ENCODE data around the gene ZNF672.

The ZNF672 gene

DNA sequence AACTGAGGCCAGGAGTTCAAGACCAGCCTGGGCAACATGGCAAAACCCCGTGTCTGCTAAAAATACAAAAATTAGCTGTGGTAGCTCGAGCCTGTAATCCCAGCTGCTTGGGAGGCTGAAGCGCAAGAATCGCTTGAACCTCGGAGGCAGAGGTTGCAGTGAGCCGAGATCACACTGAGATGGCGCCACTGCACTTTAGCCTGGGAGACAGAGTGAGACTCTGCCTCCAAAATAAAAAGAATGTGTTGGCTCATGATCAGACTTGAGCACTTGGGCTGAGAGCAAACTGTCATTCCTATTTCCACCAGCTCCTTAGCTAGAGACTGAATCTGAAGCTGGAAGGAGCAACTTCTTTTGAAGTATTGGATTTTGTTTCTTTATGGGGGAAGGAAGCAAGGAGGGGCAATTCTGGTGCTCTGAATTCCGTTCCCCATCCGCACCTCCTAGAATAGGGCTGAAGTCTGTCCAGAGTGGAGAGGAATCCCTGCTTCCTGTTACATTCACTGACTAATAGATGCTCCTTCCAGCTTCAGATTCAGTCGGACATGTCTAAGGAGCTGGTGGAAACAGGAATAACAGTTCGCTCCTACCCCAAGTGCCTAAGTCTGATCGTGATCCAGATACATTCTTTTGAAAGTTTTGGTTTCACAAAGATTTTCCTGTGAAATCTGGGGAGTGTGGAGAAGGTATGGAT lies 3.8 kb downstream of the ZNF672 start:
- no peak for DNase-seq (ENCODE audit: extremely low spot score)

DNA sequence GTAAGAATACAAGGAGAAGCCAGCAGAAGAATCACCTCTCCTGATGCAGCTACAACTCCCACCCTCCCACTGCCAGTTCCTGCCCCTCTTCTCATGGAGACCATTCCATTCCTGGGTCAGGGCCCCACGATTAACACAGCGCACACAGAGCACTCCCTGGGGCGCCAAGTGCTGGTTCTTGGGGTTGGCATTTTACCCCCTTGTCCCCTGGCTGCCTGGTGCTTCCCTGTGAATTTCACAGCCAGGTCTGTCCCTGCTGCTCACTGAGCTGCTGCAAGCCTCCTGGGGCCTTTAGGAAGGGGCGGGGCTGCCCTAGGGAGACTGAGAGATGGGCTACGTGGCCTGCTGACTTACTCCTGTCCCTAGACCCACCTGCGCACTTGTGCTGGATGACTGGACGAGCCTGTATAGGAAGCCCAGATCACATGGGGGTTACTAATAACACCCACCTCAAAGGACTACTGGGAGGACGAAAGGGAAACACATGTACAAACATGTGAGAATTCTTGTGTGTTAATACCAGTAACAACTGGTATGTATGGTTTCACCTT lies 4.8 kb downstream of the ZNF672 start:
- CTCF ChIA-PET = interaction anchor here (1.2 to 2.6 kb wide), 7 partner anchors 11 to 30 kb away, joined by 3 to 36 read pairs (median 4); partner anchors contain the start of genes SH3BP5L and ZNF692
- DNase-seq (ENCODE audit: extremely low spot score) = no peak
- POLR2A ChIA-PET = interaction anchor here (0.6 to 1.1 kb wide), 2 partner anchors 16 to 23 kb away, joined by 4 to 5 read pairs; partner anchors contain the start of gene ZNF692
- TF ChIP-seq, protein P1, sequence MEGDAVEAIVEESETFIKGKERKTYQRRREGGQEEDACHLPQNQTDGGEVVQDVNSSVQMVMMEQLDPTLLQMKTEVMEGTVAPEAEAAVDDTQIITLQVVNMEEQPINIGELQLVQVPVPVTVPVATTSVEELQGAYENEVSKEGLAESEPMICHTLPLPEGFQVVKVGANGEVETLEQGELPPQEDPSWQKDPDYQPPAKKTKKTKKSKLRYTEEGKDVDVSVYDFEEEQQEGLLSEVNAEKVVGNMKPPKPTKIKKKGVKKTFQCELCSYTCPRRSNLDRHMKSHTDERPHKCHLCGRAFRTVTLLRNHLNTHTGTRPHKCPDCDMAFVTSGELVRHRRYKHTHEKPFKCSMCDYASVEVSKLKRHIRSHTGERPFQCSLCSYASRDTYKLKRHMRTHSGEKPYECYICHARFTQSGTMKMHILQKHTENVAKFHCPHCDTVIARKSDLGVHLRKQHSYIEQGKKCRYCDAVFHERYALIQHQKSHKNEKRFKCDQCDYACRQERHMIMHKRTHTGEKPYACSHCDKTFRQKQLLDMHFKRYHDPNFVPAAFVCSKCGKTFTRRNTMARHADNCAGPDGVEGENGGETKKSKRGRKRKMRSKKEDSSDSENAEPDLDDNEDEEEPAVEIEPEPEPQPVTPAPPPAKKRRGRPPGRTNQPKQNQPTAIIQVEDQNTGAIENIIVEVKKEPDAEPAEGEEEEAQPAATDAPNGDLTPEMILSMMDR (IDR thresholded peaks at IDR 0.05; ENCODE audit: control extremely low read depth, extremely low read depth, low read depth, missing control alignments) = no peak

More for the DNA sequence above, 3.8 kb downstream of the ZNF672 start:
- TF ChIP-seq, protein P1 (IDR thresholded peaks at IDR 0.05; ENCODE audit: control extremely low read depth, extremely low read depth, low read depth, missing control alignments) = peak; percentile 63
- POLR2A ChIA-PET = no interaction called here
- CTCF ChIA-PET = interaction anchor here (0.8 to 2.6 kb wide), 15 partner anchors 9 to 85 kb away, joined by 3 to 36 read pairs (median 4); partner anchors contain the start of genes SH3BP5L and ZNF692

DNA sequence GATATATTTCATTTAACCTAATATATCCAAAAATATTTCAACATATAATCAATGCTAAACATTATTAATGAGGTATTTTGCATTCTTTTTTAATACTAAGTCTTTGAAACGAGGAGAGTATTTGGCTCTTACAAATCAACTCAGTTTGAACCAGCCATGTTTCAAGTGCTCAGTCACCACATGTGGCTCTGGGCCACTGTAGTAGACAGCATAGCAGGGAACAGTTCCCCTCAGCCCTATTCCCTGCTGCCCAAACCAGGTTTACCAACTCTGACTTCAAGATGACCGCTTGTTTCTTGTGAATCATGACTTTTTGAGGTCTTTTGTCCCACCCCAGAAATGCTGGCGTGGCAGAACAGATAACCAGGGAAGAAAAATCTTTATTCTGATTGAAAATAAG lies 5.7 kb downstream of the ZNF672 start:
- no peak for DNase-seq (ENCODE audit: extremely low spot score)
- POLR2A ChIA-PET = no interaction called here
- CTCF ChIA-PET = interaction anchor here (1.2 to 2.6 kb wide), 3 partner anchors 12 to 18 kb away, joined by 3 to 8 read pairs (median 3); partner anchors contain the start of genes SH3BP5L and ZNF692
- TF ChIP-seq, protein P1 (IDR thresholded peaks at IDR 0.05; ENCODE audit: control extremely low read depth, extremely low read depth, low read depth, missing control alignments) = no peak

DNA sequence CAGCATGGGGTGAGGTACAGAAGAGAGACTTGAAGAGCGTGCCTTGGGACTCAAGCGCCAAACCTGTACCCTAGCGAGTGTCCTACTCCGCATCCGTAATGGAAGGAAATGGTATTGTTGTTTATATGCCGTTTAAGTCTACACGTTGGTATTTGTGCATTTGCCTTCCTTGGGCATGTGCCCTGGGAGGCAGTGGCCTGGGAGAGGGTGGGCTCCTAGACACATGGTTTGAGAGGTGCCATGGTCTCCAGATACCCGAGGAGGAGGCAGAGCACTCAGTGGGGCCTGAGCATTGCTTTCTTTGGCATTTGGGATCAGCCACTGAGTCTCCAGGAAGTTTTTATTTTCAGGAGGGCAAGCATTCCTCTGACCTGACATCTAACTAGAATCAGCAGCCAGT lies 6.5 kb downstream of the ZNF672 start:
- TF ChIP-seq, protein P1 (IDR thresholded peaks at IDR 0.05; ENCODE audit: control extremely low read depth, extremely low read depth, low read depth, missing control alignments) = no peak
- POLR2A ChIA-PET = no interaction called here
- CTCF ChIA-PET = interaction anchor here (2.6 kb wide), 1 partner anchor 14 kb away, joined by 8 read pairs; the partner anchor contains the start of gene ZNF692
- DNase-seq (ENCODE audit: extremely low spot score) = no peak

DNA sequence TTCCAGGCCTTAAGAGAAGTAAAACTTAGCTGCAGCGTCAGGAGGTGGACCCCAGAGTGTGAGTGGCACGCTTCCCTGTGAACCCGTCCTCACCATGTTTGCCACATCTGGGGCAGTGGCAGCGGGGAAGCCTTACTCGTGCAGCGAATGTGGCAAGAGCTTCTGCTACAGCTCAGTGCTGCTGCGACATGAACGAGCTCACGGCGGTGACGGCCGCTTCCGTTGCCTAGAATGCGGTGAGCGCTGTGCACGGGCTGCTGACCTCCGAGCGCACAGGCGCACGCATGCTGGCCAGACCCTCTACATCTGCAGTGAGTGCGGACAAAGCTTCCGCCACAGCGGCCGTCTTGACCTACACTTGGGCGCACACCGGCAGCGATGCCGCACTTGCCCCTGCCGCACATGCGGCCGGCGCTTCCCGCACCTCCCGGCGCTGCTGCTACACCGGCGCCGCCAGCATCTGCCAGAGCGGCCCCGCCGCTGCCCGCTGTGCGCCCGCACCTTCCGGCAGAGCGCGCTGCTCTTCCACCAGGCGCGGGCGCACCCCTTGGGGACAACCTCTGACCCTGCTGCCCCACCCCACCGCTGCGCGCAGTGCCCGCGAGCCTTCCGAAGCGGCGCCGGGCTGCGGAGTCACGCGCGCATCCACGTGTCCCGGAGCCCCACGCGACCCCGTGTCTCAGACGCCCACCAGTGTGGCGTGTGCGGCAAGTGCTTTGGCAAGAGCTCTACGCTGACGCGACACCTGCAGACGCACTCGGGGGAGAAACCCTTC lies 9.3 kb downstream of the ZNF672 start:
- ChIA-PET CTCF (interaction anchor here (0.8 kb wide), 1 partner anchor 8 kb away, joined by 3 read pairs; no protein-coding TSS in a partner anchor), POLR2A (no interaction called here)
- TF ChIP-seq, protein P1 (IDR thresholded peaks at IDR 0.05; ENCODE audit: control extremely low read depth, extremely low read depth, low read depth, missing control alignments) = no peak
- DNase-seq (ENCODE audit: extremely low spot score) = no peak

DNA sequence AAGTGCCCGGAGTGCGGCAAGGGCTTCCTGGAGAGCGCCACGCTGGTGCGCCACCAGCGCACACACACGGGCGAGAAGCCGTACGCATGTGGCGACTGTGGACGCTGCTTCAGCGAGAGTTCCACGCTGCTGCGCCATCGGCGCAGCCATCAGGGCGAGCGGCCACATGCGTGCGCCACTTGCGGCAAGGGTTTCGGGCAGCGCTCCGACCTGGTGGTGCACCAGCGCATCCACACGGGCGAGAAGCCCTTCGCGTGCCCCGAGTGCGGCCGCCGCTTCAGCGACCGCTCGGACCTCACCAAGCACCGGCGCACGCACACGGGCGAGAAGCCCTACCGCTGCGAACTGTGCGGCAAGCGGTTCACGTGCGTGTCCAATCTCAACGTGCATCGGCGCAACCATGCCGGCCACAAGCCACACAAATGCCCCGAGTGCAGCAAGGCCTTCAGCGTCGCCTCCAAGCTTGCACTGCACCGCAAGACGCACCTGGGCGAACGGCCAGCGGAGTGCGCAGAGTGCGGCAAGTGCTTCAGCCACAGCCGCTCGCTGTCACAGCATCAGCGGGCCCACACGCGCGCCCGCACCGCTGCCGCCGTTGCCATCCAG lies 10.0 kb downstream of the ZNF672 start:
- no peak for DNase-seq (ENCODE audit: extremely low spot score)
- CTCF ChIA-PET = interaction anchor here (0.8 kb wide), 1 partner anchor 9 kb away, joined by 3 read pairs; no protein-coding TSS in a partner anchor
- TF ChIP-seq, protein P1 (IDR thresholded peaks at IDR 0.05; ENCODE audit: control extremely low read depth, extremely low read depth, low read depth, missing control alignments) = no peak
- POLR2A ChIA-PET = no interaction called here

All from GM10248 (cell line).